ENCODE results near the gene RASL12. TPM values are rescaled to one million over a fixed set of nuclear protein-coding genes. Genes with fewer than 3 reads are reported as not detected.
"Not testable (repeated sequence)": the region's sequence is repeated elsewhere in the genome, so short reads cannot be mapped to it uniquely, and the experiment has no call there.

Gene RASL12
- total RNA-seq, 2 donors from 2014 or later: 3.1 to 6.7 TPM

DNA sequence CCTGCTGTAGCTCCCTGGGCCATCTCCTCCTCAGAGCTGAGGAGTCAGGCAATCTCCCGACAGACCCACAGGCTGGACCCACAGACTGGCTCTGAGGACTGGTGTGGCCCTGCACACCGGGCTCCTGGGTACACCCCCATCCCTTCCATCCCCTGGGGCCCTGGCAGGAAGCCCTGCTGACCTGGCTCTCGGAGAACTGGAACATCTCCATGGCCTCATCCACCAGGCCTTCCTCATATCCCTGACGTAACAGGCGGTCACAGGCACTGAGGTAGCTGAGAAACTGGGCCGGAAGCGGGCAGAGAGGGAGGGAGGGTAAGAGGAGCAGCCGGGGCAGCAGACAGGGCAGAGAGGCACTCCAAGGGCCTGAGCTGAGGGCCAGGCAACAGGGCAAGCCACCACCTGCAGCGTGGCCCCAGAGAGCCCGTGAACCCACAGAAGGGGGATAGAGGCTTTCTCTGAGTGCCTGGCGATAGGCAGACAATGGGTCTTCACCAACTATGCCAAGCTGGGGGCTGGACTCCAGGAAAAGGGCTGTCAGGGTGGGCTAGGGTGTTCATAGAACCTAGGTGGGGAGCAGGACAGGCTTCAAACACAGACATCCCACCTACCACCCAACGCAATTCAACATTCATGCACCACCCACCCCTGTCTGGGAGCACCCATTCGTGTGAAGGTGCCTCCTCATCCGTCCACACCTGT lies 26.7 kb upstream of the RASL12 start:
- Histone ChIP-seq H3K27ac (no peak overlapping the region), H3K36me3 (no peaks in the 10 kb centered on the region), H3K4me3 (no peak overlapping the region), H3K9ac (ENCODE audit: low read depth in 2 of 2, low read length in 2 of 2) (no peak overlapping the region), H3K4me1 (no peaks in the 10 kb centered on the region), H3K9me3 (no peaks in the 10 kb centered on the region), H3K27me3 (no peaks in the 10 kb centered on the region)
- TF ChIP-seq, protein P1, sequence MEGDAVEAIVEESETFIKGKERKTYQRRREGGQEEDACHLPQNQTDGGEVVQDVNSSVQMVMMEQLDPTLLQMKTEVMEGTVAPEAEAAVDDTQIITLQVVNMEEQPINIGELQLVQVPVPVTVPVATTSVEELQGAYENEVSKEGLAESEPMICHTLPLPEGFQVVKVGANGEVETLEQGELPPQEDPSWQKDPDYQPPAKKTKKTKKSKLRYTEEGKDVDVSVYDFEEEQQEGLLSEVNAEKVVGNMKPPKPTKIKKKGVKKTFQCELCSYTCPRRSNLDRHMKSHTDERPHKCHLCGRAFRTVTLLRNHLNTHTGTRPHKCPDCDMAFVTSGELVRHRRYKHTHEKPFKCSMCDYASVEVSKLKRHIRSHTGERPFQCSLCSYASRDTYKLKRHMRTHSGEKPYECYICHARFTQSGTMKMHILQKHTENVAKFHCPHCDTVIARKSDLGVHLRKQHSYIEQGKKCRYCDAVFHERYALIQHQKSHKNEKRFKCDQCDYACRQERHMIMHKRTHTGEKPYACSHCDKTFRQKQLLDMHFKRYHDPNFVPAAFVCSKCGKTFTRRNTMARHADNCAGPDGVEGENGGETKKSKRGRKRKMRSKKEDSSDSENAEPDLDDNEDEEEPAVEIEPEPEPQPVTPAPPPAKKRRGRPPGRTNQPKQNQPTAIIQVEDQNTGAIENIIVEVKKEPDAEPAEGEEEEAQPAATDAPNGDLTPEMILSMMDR (IDR thresholded peaks at IDR 0.05): no peak
- no peak for DNase-seq
- intact Hi-C loops (cut with DNase I): no loop called here

DNA sequence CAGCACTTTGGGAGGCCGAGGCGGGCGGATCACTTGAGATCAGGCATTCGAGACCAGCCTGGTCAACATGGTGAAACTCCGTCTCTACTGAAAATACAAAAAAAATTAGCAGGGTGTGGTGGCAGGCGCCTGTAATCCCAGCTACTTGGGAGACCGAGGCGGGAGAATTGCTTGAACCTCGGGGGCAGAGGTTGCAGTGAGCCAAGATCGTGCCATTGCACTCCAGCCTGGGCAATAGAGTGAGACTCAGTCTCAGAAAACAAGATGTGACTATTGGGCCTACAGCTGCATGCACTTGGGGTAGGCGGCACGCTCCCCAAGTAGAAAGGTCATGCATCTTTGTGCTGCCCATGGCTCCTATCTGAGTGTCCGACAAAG lies 26.0 kb upstream of the RASL12 start:
- H3K9ac ChIP-seq (ENCODE audit: low read depth in 2 of 2, low read length in 2 of 2); DNase-seq; intact Hi-C loops (cut with DNase I); H3K4me1 ChIP-seq; H3K27me3 ChIP-seq; H3K27ac ChIP-seq; H3K4me3 ChIP-seq; H3K36me3 ChIP-seq; H3K9me3 ChIP-seq: not testable (repeated sequence)

DNA sequence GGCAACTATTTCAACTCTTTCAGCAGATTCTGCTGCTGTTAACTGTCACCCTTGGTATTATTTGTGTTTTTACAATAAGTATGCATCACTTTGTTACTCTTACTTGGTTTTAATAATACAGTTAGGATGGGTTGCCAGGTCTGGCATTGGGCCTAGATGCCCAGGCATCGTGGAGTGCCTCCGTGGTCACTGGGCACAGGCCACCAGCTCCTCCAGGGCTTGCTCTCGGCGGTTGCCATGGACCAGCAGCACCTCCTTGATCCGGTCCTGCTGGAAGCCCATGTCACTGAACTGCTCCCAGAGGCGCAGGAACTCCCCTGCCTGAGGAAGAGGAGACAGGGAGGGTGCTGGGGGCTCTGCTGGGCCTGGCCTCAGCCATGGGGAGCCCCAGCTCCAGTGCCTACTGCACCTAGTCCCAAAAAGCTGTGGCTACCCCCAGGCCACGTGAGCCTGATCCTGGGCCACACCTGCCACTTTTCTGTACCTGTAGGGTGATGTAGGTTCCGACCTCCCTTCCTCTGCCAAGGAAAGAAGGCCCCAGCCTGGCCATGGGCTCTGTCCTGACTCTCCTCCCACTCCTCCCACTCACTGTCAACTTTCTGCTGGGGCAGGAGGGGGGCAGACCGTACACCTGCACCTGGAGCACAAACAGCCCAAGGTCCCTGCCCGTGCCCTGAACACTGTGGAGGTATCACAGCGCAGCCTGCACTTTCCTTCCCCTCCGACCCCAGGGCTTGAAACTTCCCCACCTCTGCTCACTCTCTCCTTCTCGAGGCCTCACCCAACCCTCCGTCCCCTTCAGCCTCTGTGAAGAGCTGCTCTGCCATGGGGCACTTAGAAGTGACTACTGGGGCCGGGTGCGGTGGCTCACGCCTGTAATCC lies 25.4 kb upstream of the RASL12 start:
- peaks cover 8% of the 10 kb centered on the region for H3K4me1 ChIP-seq
- no peaks in the 10 kb centered on the region for H3K9me3 ChIP-seq
- DNase-seq: no peak

DNA sequence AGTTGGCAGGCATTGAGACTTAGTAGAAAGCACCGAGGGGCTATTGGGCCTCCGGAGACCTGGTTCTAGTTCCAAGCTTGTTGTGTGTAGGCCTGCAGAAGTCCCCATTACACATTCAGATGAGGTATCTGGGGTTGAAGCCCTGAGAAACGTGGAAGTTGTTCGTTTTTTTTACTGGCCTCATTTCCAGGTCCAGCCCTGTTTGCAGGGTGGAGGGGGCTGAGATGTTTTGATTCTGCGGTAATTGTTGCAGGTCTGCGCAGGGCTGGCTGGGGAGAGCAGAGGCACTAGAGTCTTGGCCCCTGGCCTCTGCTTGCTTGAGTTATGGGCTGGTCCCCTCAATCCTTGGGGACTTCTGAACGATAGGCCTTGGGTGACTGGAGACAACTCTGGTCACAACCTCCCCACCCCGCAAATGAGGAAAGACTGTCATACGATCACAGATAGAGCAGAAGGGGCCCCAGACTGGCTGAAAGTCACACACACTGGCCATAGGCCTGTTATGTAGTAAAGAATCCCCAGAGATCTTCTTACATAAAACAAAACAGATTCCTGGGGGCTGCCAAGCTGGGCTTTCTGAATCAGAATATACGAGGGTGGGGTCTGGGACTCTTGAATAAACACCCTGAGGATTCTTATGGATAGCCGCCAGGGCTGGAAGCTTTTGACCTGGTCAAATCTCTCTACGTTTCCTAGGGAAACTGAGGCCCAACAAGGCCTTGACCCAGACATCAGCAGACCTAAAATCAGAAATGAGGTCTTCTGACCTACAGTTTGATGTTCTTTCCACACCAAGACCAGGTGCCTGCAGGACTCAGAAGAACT lies 24.4 kb upstream of the RASL12 start:
- no peak overlapping the region for H3K4me3 ChIP-seq
- H3K27ac ChIP-seq: no peak overlapping the region
- no peaks in the 10 kb centered on the region for H3K27me3 ChIP-seq
- H3K36me3 ChIP-seq: no peaks in the 10 kb centered on the region
- TF ChIP-seq, protein P1 (IDR thresholded peaks at IDR 0.05): no peak
- no peak for DNase-seq
- H3K9ac ChIP-seq (ENCODE audit: low read depth in 2 of 2, low read length in 2 of 2): no peak overlapping the region
- peaks cover 13% of the 10 kb centered on the region for H3K4me1 ChIP-seq
- H3K9me3 ChIP-seq: no peaks in the 10 kb centered on the region
- intact Hi-C loops (cut with DNase I): no loop called here

More for the DNA sequence above, 25.4 kb upstream of the RASL12 start:
- TF ChIP-seq, protein P1 (IDR thresholded peaks at IDR 0.05): no peak
- no peaks in the 10 kb centered on the region for H3K27me3 ChIP-seq
- H3K27ac ChIP-seq: no peak overlapping the region
- no peak overlapping the region for H3K9ac ChIP-seq (ENCODE audit: low read depth in 2 of 2, low read length in 2 of 2)
- no peak overlapping the region for H3K4me3 ChIP-seq
- intact Hi-C loops (cut with DNase I): no loop called here
- H3K36me3 ChIP-seq: no peaks in the 10 kb centered on the region

DNA sequence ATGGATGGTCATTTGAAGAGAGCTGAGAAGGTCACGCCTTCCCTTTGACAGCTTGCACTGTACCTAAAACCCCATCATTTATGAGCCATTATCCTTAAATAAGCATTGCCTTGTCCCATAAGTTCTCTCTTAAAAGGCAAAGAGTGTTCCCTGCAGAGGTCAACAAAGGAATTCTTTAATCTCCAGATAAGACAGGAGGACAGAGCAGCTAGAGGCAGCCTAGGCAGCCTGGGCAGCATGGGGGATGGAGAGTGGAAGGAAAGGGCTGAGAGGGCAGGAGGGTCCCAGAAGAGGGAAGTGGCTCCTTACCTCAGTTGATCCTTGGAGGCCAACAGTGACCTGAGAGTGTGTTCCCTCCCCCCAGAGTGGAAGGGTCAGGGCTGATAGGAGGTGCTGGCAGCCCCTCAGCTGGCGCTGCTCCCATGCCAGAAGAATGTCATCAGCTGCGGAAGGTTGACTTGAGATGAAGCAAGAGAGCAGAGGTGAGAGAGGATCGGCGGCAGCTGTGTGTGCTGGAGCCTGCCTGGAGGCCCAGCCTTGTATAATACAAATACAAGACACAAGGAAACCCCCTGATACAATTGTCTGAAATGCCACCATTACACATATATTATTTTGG lies 21.5 kb upstream of the RASL12 start:
- TF ChIP-seq, protein P1 (IDR thresholded peaks at IDR 0.05): no peak
- H3K9me3 ChIP-seq: no peaks in the 10 kb centered on the region
- peaks cover 13% of the 10 kb centered on the region for H3K4me1 ChIP-seq
- DNase-seq: no peak
- H3K4me3 ChIP-seq: no peak overlapping the region
- H3K36me3 ChIP-seq: no peaks in the 10 kb centered on the region
- no peaks in the 10 kb centered on the region for H3K27me3 ChIP-seq
- intact Hi-C loops (cut with DNase I): no loop called here
- peak overlapping the region; percentile 89 for H3K27ac ChIP-seq
- H3K9ac ChIP-seq (ENCODE audit: low read depth in 2 of 2, low read length in 2 of 2): peak overlapping the region in 1 of 2 donors; percentile 83
